ENCODE measurements around the gene DNAJB11.

DNA sequence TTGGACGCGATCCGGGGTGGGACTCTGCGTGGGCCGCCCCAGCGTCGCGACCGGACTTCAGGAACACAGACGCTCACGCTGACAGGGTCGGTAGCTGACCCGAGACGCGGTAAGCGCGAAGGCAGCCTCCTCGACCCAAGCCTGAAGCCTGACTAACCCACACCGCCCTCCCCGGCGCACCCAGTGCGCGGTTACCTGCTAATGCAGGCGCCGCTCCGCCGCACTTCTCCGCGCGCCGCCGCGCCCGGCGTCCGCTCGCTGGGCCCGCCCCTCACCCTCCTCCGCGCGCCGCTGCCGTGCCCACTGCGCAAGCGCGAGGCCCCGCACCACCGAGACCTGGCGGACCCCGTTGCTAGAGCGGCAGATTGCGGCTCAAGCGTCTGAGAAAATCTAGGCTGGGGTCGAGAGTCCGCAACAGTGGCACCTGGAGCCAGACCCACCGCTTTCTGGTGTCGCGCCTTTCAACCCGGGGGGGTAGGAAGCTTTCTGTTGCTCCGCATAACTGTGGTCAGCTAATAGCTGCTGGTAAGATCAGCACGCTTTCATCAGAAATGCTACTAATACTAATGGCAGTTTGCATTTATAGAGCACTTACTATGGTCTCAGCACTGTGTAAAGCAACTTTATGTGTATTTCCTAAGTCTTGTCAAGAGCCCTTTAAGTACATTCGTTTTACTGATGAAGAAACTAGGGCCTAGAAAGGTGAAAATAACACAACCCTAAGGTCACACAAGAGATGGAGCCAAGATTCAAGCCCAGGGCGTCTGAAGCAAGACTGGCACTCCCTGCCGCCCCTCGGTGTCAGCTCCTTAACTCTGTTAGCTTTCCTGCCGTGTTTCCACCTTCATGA is 3.2 kb upstream of the DNAJB11 start, which contains the start of gene TBCCD1:
- TF ChIP-seq, protein P1, sequence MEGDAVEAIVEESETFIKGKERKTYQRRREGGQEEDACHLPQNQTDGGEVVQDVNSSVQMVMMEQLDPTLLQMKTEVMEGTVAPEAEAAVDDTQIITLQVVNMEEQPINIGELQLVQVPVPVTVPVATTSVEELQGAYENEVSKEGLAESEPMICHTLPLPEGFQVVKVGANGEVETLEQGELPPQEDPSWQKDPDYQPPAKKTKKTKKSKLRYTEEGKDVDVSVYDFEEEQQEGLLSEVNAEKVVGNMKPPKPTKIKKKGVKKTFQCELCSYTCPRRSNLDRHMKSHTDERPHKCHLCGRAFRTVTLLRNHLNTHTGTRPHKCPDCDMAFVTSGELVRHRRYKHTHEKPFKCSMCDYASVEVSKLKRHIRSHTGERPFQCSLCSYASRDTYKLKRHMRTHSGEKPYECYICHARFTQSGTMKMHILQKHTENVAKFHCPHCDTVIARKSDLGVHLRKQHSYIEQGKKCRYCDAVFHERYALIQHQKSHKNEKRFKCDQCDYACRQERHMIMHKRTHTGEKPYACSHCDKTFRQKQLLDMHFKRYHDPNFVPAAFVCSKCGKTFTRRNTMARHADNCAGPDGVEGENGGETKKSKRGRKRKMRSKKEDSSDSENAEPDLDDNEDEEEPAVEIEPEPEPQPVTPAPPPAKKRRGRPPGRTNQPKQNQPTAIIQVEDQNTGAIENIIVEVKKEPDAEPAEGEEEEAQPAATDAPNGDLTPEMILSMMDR (IDR thresholded peaks at IDR 0.05) = no peak
- peak; percentile 27 for TF ChIP-seq POLR2A (IDR thresholded peaks at IDR 0.05)

All from breast epithelium (tissue), 3 donors.